T-helper 2 cell (primary cell): ENCODE measurements around the gene CCDC121.
A peak's percentile ranks its signal among the peaks of the same experiment; 100 is the strongest.

Source experiments
- DNase-seq, 5 experiments: peaks; one replicate each; pipeline versions ENCODE4 v3.0.0 to v3.0.0-alpha.2; 2012 to 2022
- total RNA-seq, 2 donors: gene quantifications; one replicate each; lab custom pipeline; 2026; lab: John Stamatoyannopoulos, UW

Gene CCDC121
- 3.7 to 9.0 reads per million in 2 donors for total RNA-seq

GRCh38 chr2:27628767-27629709 is at the start of gene CCDC121, which contains the start of gene GPN1:
Gene CCDC121 (minus strand): TSS chr2:27629012. CDS start chr2:27627799, 1,213 bp downstream.
Gene GPN1 (plus strand): TSS chr2:27629050. CDS start chr2:27629059, 9 bp downstream.
- DNase-seq = peak; percentile 83 to 98 (median 93)

GRCh38 chr2:27672723-27673486 is 44.1 kb upstream of the CCDC121 start:
- no peak for DNase-seq

GRCh38 chr2:27671235-27671634 is 42.4 kb upstream of the CCDC121 start:
- no peak for DNase-seq

GRCh38 chr2:27667446-27667845 is 38.6 kb upstream of the CCDC121 start:
- no peak for DNase-seq

GRCh38 chr2:27664622-27665363 is 36.0 kb upstream of the CCDC121 start:
- no peak for DNase-seq

GRCh38 chr2:27664154-27664574 is 35.4 kb upstream of the CCDC121 start:
- peak in 1 of 5 experiments; percentile 48 for DNase-seq

- DNase-seq = peak; percentile 52 to 90 (median 63)
These were observed 34.7 kb upstream of the CCDC121 start, which contains the start of the genes SLC4A1AP and SUPT7L for GRCh38 chr2:27663285-27664153. Gene SLC4A1AP (plus strand): TSS chr2:27663889. CDS start chr2:27663915, 26 bp downstream. Gene SUPT7L (minus strand): TSS chr2:27663614. CDS start chr2:27662192, 1,422 bp downstream.

GRCh38 chr2:27661371-27661770 is 32.6 kb upstream of the CCDC121 start:
- DNase-seq = no peak

- no peak for DNase-seq
These were observed 26.5 kb upstream of the CCDC121 start for GRCh38 chr2:27655155-27655951.

- no peak for DNase-seq
These were observed 24.6 kb upstream of the CCDC121 start for GRCh38 chr2:27653397-27653796.

GRCh38 chr2:27652790-27653189 is 24.0 kb upstream of the CCDC121 start:
- no peak for DNase-seq

- DNase-seq = no peak
These were observed 23.5 kb upstream of the CCDC121 start for GRCh38 chr2:27652341-27652740.

- no peak for DNase-seq
These were observed 22.2 kb upstream of the CCDC121 start for GRCh38 chr2:27651056-27651455.

GRCh38 chr2:27647737-27648136 is 18.9 kb upstream of the CCDC121 start:
- DNase-seq = no peak

GRCh38 chr2:27647289-27647688 is 18.5 kb upstream of the CCDC121 start:
- no peak for DNase-seq

- no peak for DNase-seq
These were observed 16.4 kb upstream of the CCDC121 start for GRCh38 chr2:27645197-27645596.

GRCh38 chr2:27640722-27641245 is 12.0 kb upstream of the CCDC121 start:
- no peak for DNase-seq

GRCh38 chr2:27638709-27639108 is 9.9 kb upstream of the CCDC121 start:
- peak in 1 of 5 experiments; percentile 90 for DNase-seq

- peak in 2 of 5 experiments; percentile 23 to 96 for DNase-seq
These were observed 9.3 kb upstream of the CCDC121 start for GRCh38 chr2:27638037-27638637.

- peak in 1 of 5 experiments; percentile 30 for DNase-seq
These were observed 8.0 kb upstream of the CCDC121 start for GRCh38 chr2:27636766-27637165.
